Natural killer cell (primary cell): ENCODE data around the gene DCUN1D5. TPM values are rescaled to one million over a fixed set of nuclear protein-coding genes. Genes with fewer than 3 reads are reported as not detected.

Experiments used
- ATAC-seq, 3 donors: fragments of 150-1000 bp in 2 of 3; fragments of 200-7000 bp in 1 of 3; cut with Tn5 transposase; 1 replicate in 1 of 3; 2 replicates in 2 of 3; pipeline ENCODE4 v1.10.0; 2021; ENCODE audit warnings: mild to moderate bottlenecking in 2 of 3, moderate library complexity in 2 of 3
- DNase-seq, 2 donors: peaks; one replicate each; pipeline versions ENCODE4 v3.0.0 to v3.0.0-alpha.2; 2013 to 2021; ENCODE audit warnings: mixed read lengths in 1 of 2
- H3K27ac ChIP-seq: one replicate; pipeline ENCODE4 v1.5.1; 2013; ENCODE audit warnings: mild to moderate bottlenecking, low read length
- H3K27me3 ChIP-seq: one replicate; pipeline ENCODE4 v1.6.1; 2013; ENCODE audit warnings: low read length; ENCODE audit not compliant: control insufficient read depth, insufficient read depth
- H3K36me3 ChIP-seq: one replicate; pipeline ENCODE4 v1.6.1; 2013; ENCODE audit warnings: low read length; ENCODE audit not compliant: control insufficient read depth, insufficient read depth
- H3K4me1 ChIP-seq: one replicate; pipeline ENCODE4 v1.6.1; 2013; ENCODE audit warnings: low read length; ENCODE audit not compliant: control insufficient read depth, insufficient read depth
- H3K4me3 ChIP-seq: one replicate; pipeline ENCODE4 v1.5.1; 2013; ENCODE audit warnings: low read length
- H3K9me3 ChIP-seq: one replicate; pipeline ENCODE4 v1.6.1; 2013; ENCODE audit warnings: low read length; ENCODE audit not compliant: control insufficient read depth, insufficient read depth
- H3K27ac Mint-ChIP-seq, 2 donors: one replicate each; pipeline ENCODE4 v1.8.0; 2022; ENCODE audit warnings: mild to moderate bottlenecking in 2 of 2, mixed read lengths in 2 of 2, moderate library complexity in 1 of 2
- H3K27me3 Mint-ChIP-seq, 2 donors: one replicate each; pipeline ENCODE4 v1.8.0; 2022; ENCODE audit warnings: low read depth in 2 of 2, mixed read lengths in 2 of 2
- H3K36me3 Mint-ChIP-seq: one replicate; pipeline ENCODE4 v1.8.0; 2022; ENCODE audit warnings: mixed read lengths
- H3K4me1 Mint-ChIP-seq, 2 donors: one replicate each; pipeline ENCODE4 v1.8.0; 2022; ENCODE audit warnings: mixed read lengths in 2 of 2
- H3K4me3 Mint-ChIP-seq: one replicate; pipeline ENCODE4 v1.8.0; 2022; ENCODE audit warnings: mild to moderate bottlenecking, moderate library complexity, mixed read lengths
- H3K9me3 Mint-ChIP-seq, 2 donors: one replicate each; pipeline ENCODE4 v1.8.0; 2022; ENCODE audit warnings: mixed read lengths in 2 of 2
- WGBS: methylation state at CpG from one replicate; pipeline ENCODE4 v1.1.7; 2013; ENCODE audit warnings: missing lambda C conversion rate; ENCODE audit not compliant: insufficient coverage; 5-methylcytosine and 5-hydroxymethylcytosine counted together
- intact Hi-C: fragments of 100-400 bp; cut with micrococcal nuclease; formaldehyde crosslinking; loops from one replicate; pipeline ENCODE4 v1.14.2; 2022
- total RNA-seq, 4 donors: library from RNA; stranded (reverse); fragments of 120-200 nt in 1 of 4; gene quantifications; one replicate each; pipeline versions ENCODE4 v1.2.3 to v1.2.4, GENCODE V29; 2013 to 2022
- TF ChIP-seq, protein P1 (sequence below): fragments of 200-600 bp; IDR thresholded peaks from one replicate; pipeline ENCODE4 v1.8.0; 2022; ENCODE audit warnings: antibody characterized with exemption

DCUN1D5 gene
- total RNA-seq, 3 donors from 2014 or later (not counting 1 experiment from before 2014, with no cell fraction given): 11.2 to 16.8 (median 15.2) TPM

DNA sequence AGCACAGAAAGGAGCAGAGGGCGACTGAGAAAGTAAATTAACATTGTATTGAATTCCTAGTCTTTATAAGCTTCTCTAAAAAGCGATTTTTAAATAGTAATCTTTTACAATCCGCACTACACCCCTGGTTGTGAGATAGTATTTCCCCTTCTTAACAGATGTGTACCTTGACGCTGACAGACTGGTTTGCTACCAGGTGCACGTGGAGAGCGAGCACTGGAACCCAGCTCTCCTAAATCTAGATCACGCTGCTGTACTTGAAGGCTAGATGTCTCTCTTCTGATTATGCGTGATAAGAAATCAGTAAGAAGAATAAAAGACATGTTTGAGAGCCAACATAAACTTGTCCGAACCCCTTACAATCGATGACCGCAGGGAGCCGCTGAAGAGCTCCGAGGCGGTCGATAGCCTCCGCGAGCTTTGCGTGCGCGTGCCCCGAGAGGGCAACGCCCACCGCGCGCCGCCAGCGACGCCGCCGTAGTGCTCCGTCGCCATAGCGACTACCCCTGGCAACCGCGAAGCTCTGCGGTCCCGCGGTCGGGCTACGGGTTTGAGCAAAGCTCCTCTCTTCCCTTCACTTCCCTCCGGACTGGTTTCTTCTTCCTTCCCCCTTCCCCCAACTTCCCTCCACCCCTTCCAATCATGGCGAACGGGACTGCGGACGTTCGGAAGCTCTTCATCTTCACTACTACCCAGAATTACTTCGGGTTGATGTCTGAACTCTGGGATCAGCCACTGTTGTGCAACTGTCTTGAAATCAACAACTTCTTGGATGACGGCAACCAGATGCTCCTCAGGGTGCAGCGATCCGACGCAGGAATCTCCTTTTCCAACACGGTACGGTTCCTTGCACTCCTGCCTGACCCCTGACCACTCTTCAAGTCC, 17.2 kb upstream of the DCUN1D5 start, which contains the start of gene DYNC2H1:
Gene DYNC2H1 (plus strand): TSS at position 494 of the 885 bp plus-strand sequence. CDS start 149 bp downstream, at position 643.
- WGBS: under 1% methylated on average over 50 of the region's 53 CpGs
- TF ChIP-seq, protein P1, sequence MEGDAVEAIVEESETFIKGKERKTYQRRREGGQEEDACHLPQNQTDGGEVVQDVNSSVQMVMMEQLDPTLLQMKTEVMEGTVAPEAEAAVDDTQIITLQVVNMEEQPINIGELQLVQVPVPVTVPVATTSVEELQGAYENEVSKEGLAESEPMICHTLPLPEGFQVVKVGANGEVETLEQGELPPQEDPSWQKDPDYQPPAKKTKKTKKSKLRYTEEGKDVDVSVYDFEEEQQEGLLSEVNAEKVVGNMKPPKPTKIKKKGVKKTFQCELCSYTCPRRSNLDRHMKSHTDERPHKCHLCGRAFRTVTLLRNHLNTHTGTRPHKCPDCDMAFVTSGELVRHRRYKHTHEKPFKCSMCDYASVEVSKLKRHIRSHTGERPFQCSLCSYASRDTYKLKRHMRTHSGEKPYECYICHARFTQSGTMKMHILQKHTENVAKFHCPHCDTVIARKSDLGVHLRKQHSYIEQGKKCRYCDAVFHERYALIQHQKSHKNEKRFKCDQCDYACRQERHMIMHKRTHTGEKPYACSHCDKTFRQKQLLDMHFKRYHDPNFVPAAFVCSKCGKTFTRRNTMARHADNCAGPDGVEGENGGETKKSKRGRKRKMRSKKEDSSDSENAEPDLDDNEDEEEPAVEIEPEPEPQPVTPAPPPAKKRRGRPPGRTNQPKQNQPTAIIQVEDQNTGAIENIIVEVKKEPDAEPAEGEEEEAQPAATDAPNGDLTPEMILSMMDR: peak; percentile 47
- Histone ChIP-seq H3K4me1 (peaks cover 11% of the 10 kb centered on the region), H3K36me3 (no peaks in the 10 kb centered on the region), H3K4me3 (peak within 1 kb of the TSS; percentile 56), H3K27me3 (peaks cover 10% of the 10 kb centered on the region), H3K27ac (peak within 1 kb of the TSS; percentile 58), H3K9me3 (no peaks in the 10 kb centered on the region)
- Mint-ChIP-seq H3K4me3 (peak within 1 kb of the TSS; percentile 95), H3K9me3 (no peaks in the 10 kb centered on the region), H3K36me3 (no peaks in the 10 kb centered on the region), H3K27me3 (peaks cover 6 to 19% of the 10 kb centered on the region in 2 donors), H3K27ac (peak within 1 kb of the TSS; percentile 85 to 99), H3K4me1 (peaks cover 13 to 17% of the 10 kb centered on the region in 2 donors)
- ATAC-seq: peak; percentile 95 to 98 (median 97)
- intact Hi-C loops: loop anchor here (1.0 to 5.0 kb wide), 2 partner anchors 17 to 72 kb away; partner anchors contain the start of gene DCUN1D5
- peak; percentile 84 to 95 for DNase-seq

DNA sequence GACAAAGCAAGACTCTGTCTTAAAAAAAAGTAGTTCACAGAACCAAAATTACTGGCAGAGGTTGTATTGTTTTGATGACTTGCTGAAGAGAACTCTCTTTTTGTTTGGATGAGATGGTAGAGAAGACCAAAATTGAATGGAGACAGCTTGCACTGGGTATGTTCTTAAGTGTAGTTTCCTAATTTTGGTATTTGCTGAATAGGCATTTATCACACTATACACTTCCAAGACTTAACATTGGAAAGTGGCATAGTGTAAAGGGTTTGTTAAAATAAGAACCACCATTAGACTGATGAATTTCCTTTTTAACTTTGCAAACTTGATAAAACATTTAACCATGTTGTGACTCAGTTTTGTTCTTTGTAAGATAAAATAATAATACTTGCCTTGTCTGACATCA, 5.3 kb upstream of the DCUN1D5 start:
- Histone ChIP-seq H3K4me3 (no peak overlapping the region), H3K36me3 (no peaks in the 10 kb centered on the region), H3K9me3 (no peaks in the 10 kb centered on the region), H3K4me1 (peaks cover 3% of the 10 kb centered on the region), H3K27ac (no peak overlapping the region), H3K27me3 (peaks cover 23% of the 10 kb centered on the region)
- H3K36me3 Mint-ChIP-seq: peaks cover 10% of the 10 kb centered on the region
- no peak overlapping the region for H3K27ac Mint-ChIP-seq
- intact Hi-C loops: no loop called here
- ATAC-seq (no peak), DNase-seq (no peak)
- TF ChIP-seq, protein P1: no peak
- H3K4me1 Mint-ChIP-seq: peaks cover 4 to 6% of the 10 kb centered on the region in 2 donors
- H3K27me3 Mint-ChIP-seq: peaks cover 60 to 87% of the 10 kb centered on the region in 2 donors
- H3K9me3 Mint-ChIP-seq: peaks cover 0 to 2% of the 10 kb centered on the region in 2 donors
- no peak overlapping the region for H3K4me3 Mint-ChIP-seq

DNA sequence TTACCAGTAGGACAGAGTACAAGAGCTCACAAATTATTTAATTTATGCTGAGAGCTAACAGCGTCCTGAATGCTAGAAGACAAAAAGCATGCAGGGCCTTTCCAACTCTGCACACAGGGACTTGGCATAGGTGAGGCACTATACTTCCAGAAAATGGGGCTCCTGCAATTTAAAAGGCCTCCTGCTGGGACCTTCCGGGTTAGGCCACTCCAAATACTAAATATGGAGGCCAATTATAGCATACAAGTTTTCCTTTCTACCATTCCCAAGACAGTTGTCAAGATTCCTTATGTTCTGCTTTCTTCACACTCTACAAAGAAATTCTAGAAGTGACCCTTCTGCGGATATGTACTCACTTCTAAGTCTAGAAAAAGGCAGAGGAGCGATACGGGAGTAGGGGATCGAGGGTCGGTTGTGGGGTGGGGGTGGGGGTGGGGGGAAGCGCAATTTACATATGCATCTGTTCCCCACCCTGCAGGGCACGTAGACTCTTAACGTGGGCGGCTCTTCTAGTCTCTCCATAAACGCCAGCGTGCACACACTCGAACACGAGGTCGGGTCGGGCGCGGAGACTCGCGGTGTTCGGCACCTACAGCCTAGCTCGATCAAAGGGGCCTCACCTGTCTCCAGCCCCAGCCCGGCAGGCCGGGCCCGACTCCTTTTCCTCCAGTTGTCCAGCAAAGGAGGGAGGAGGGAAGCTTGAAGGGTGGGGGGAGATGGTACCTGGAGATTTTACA, 728 bp downstream of the DCUN1D5 start:
- Mint-ChIP-seq H3K36me3 (peaks cover 11% of the 10 kb centered on the region), H3K27me3 (peaks cover 24 to 34% of the 10 kb centered on the region in 2 donors), H3K9me3 (peaks cover 0 to 2% of the 10 kb centered on the region in 2 donors), H3K4me3 (peak overlapping the region; percentile 92), H3K27ac (peak overlapping the region; percentile 90 to 91), H3K4me1 (peaks cover 22 to 24% of the 10 kb centered on the region in 2 donors)
- WGBS: 2% methylated on average over 23 of the region's 26 CpGs
- peaks cover 18% of the 10 kb centered on the region for H3K4me1 ChIP-seq
- H3K36me3 ChIP-seq: peaks cover 6% of the 10 kb centered on the region
- peaks cover 4% of the 10 kb centered on the region for H3K27me3 ChIP-seq
- H3K9me3 ChIP-seq: no peaks in the 10 kb centered on the region
- intact Hi-C loops: no loop called here
- DNase-seq (peak; percentile 31 to 55), ATAC-seq (peak; percentile 18 to 51 (median 35))
- H3K4me3 ChIP-seq: peak overlapping the region; percentile 65
- H3K27ac ChIP-seq: peak overlapping the region; percentile 86
- TF ChIP-seq, protein P1: no peak
